ENCODE results near the gene PRKD2.
"Not testable (repeated sequence)": the region's sequence is repeated elsewhere in the genome, so short reads cannot be mapped to it uniquely, and the experiment has no call there.

The PRKD2 gene

GRCh38 chr19:46628970-46629369 is 87.9 kb downstream of the PRKD2 start:
- not testable (repeated sequence) for DNase-seq

GRCh38 chr19:46626446-46626845 is 90.5 kb downstream of the PRKD2 start:
- no peak for DNase-seq

- DNase-seq = no peak
Observed at GRCh38 chr19:46625731-46626130, 91.2 kb downstream of the PRKD2 start.

GRCh38 chr19:46624958-46625661 is 91.8 kb downstream of the PRKD2 start, which contains the start of gene PTGIR:
Gene PTGIR, minus strand, starts transcription at chr19:46625089. Its CDS starts 864 bp downstream, at chr19:46624225.
- no peak for DNase-seq

Data from NCI-H1694 treated with DMSO at 0.1 percent for 48 hours (cell line).